GM23248 (cell line): Measurements from ENCODE around the gene OTOGL. TPM values are rescaled to one million over a fixed set of nuclear protein-coding genes. Genes with fewer than 3 reads are reported as not detected.

Source experiments
- DNase-seq: peaks from one replicate; pipeline ENCODE4 v3.0.0-alpha.2; 2015
- H2AFZ ChIP-seq: fragments of 200-600 bp; sonication (generic); 2 replicates; pipeline ENCODE4 v1.6.1; 2016; ENCODE audit warnings: antibody characterized with exemption
- H3F3A ChIP-seq: fragments of 200-600 bp; sonication (generic); 2 replicates; pipeline ENCODE4 v1.6.1; 2016; ENCODE audit warnings: mild to moderate bottlenecking, antibody characterized with exemption, mixed run types; ENCODE audit not compliant: insufficient read depth
- H3K27ac ChIP-seq: fragments of 200-600 bp; sonication (generic); 2 replicates; pipeline ENCODE4 v1.5.1; 2016; ENCODE audit warnings: mild to moderate bottlenecking
- H3K27me3 ChIP-seq: fragments of 200-600 bp; sonication (generic); replicated peaks from 2 replicates; pipeline ENCODE4 v1.6.1; 2016; ENCODE audit warnings: mild to moderate bottlenecking; ENCODE audit not compliant: insufficient read depth
- H3K36me3 ChIP-seq: fragments of 200-600 bp; sonication (generic); 2 replicates; pipeline ENCODE4 v1.6.1; 2016; ENCODE audit warnings: low read depth, mild to moderate bottlenecking
- H3K4me1 ChIP-seq: fragments of 200-600 bp; sonication (generic); 2 replicates; pipeline ENCODE4 v1.6.1; 2016; ENCODE audit warnings: mild to moderate bottlenecking; ENCODE audit not compliant: insufficient read depth
- H3K4me2 ChIP-seq: fragments of 200-600 bp; sonication (generic); one replicate; pipeline ENCODE4 v1.6.1; 2016; ENCODE audit warnings: mild to moderate bottlenecking; ENCODE audit not compliant: unreplicated experiment
- H3K4me3 ChIP-seq: fragments of 200-600 bp; sonication (generic); 2 replicates; pipeline ENCODE4 v1.5.1; 2016; ENCODE audit warnings: mild to moderate bottlenecking
- H3K79me2 ChIP-seq: fragments of 200-600 bp; sonication (generic); 2 replicates; pipeline ENCODE4 v1.6.1; 2016; ENCODE audit warnings: mild to moderate bottlenecking; ENCODE audit not compliant: insufficient read depth
- H3K9ac ChIP-seq: fragments of 200-600 bp; sonication (generic); 2 replicates; pipeline ENCODE4 v1.6.1; 2016; ENCODE audit warnings: mild to moderate bottlenecking
- H3K9me2 ChIP-seq: fragments of 200-600 bp; sonication (generic); 2 replicates; pipeline ENCODE4 v1.6.1; 2016; ENCODE audit warnings: mixed run types, mild to moderate bottlenecking, moderate library complexity; ENCODE audit not compliant: insufficient read depth
- H3K9me3 ChIP-seq: fragments of 200-600 bp; sonication (generic); one replicate; pipeline ENCODE4 v1.6.1; 2017; ENCODE audit warnings: low read depth
- H4K20me1 ChIP-seq: fragments of 200-600 bp; sonication (generic); 2 replicates; pipeline ENCODE4 v1.6.0; 2016; ENCODE audit not compliant: insufficient read depth
- EZH2 ChIP-seq: fragments of 200-600 bp; sonication (generic); IDR thresholded peaks from 2 replicates; pipeline ENCODE4 v1.6.1; 2018; ENCODE audit warnings: antibody characterized with exemption, mild to moderate bottlenecking; ENCODE audit not compliant: insufficient read depth, poor library complexity, severe bottlenecking
- EZH2phosphoT487 ChIP-seq: fragments of 200-600 bp; sonication (generic); IDR thresholded peaks from 2 replicates; pipeline ENCODE4 v1.6.1; 2018; ENCODE audit warnings: antibody characterized with exemption, moderate library complexity, mild to moderate bottlenecking, low read depth; ENCODE audit not compliant: insufficient read depth
- WGBS, 2 experiments: methylation state at CpG; one replicate each; pipeline ENCODE4 v1.1.6; 2015 to 2017; ENCODE audit warnings: low lambda C conversion rate in 2 of 2, low coverage in 1 of 2; ENCODE audit errors: missing lambda C conversion rate in 2 of 2; 5-methylcytosine and 5-hydroxymethylcytosine counted together
- in situ Hi-C: fragments of 300-500 bp; cut with MboI; formaldehyde crosslinking; loops from 2 replicates; pipeline ENCODE4 v1.15.0; 2020
- polyA plus RNA-seq: library from polyadenylated mRNA; unstranded; fragments of >200 nt; fragmentation: Nextera tagmentation; extraction: Ambion mirVana; gene quantifications from 2 replicates; pipeline ENCODE4 v1.2.1, GENCODE V29; 2016
- total RNA-seq: library from RNA; depleted of rRNA; stranded (reverse); fragments of >200 nt; shearing (Covaris generic); gene quantifications from 2 replicates; pipeline ENCODE4 v1.2.3, GENCODE V29; 2014

Gene OTOGL
- total and polyA plus RNA-seq, 2 experiments from 2014 or later, result under 0.01 to 0.09 TPM

GRCh38 chr12:80377140-80377794 lies 277.9 kb downstream of the OTOGL start:
- Histone ChIP-seq H3K4me3 (no peak overlapping the region), H3K9ac (no peak overlapping the region), H3K27ac (no peak overlapping the region), H2AFZ (no peak overlapping the region), H3K4me1 (no peaks in the 10 kb centered on the region), H3K27me3 (no peaks in the 10 kb centered on the region), H3K79me2 (no peaks in the 10 kb centered on the region), H3K9me3 (no peaks in the 10 kb centered on the region), H3K4me2 (no peak overlapping the region), H3F3A (no peaks in the 10 kb centered on the region), H3K36me3 (no peaks in the 10 kb centered on the region), H4K20me1 (no peaks in the 10 kb centered on the region), H3K9me2 (no peaks in the 10 kb centered on the region; the same call in 1 of the 2 replicates)
- no peak for TF ChIP-seq EZH2phosphoT487
- TF ChIP-seq EZH2, result no peak
- in situ Hi-C loops, result no loop called here
- WGBS, 2 experiments, result 74 to 80% methylated on average over 4 of the region's 4 CpGs
- no peak for DNase-seq

DNA sequence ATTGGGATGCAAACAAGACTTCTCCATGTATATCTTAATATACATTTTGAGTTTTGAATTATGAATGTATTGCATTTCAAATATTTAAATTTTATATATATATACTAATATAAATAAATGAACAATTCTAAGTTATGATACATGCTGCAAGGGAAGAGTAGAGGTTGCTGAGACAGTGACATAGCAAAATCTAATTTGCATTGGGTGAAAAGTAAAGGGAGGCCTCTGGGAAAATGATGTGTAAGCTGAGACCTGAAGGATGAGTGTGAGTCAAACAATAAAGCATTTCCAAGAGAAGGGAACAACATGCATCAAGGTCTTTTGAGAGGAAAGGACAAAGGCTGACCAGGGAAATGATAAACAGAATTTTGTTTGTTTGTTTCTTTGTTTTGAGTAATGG lies 281.8 kb downstream of the OTOGL start:
- Histone ChIP-seq H3K4me3 (no peak overlapping the region), H4K20me1 (no peaks in the 10 kb centered on the region), H3K9ac (no peak overlapping the region), H3K27me3 (no peaks in the 10 kb centered on the region), H3F3A (no peaks in the 10 kb centered on the region), H2AFZ (no peak overlapping the region), H3K4me1 (no peaks in the 10 kb centered on the region), H3K9me3 (no peaks in the 10 kb centered on the region), H3K36me3 (no peaks in the 10 kb centered on the region), H3K9me2 (no peaks in the 10 kb centered on the region; the same call in 1 of the 2 replicates), H3K4me2 (no peak overlapping the region), H3K79me2 (no peaks in the 10 kb centered on the region), H3K27ac (no peak overlapping the region)
- DNase-seq, result no peak
- no peak for TF ChIP-seq EZH2
- no peak for TF ChIP-seq EZH2phosphoT487
- in situ Hi-C loops, result no loop called here

DNA sequence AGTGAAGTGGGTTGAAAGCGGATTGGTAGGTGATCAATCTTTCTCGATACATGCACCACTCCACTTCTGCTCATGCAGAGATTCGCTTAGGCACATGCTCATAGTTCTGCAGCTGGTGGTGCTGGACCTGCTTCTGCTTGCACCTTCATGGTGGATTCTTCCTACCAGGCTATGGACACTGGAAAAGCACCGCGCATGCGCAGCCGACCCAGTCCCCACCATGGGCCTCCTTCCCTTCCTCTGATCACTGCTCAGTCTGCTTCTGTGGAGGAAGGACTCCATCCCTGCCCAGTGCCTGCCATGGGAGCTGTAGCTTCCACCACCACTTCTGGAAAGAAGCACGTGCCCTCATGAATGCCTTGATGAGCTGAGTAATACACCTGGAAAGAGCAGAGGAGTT lies 282.9 kb downstream of the OTOGL start:
- no peaks in the 10 kb centered on the region for H3K4me1 ChIP-seq
- no peaks in the 10 kb centered on the region for H3K79me2 ChIP-seq
- H2AFZ ChIP-seq, result no peak overlapping the region
- H3K9me3 ChIP-seq, result no peaks in the 10 kb centered on the region
- no peaks in the 10 kb centered on the region for H3F3A ChIP-seq
- no peaks in the 10 kb centered on the region; the same call in 1 of the 2 replicates for H3K9me2 ChIP-seq
- H3K4me2 ChIP-seq, result no peak overlapping the region
- no peaks in the 10 kb centered on the region for H3K36me3 ChIP-seq
- no peak overlapping the region for H3K9ac ChIP-seq
- H3K4me3 ChIP-seq, result no peak overlapping the region
- WGBS, 2 experiments, result 85 to 90% methylated on average over 8 of the region's 8 CpGs
- in situ Hi-C loops, result no loop called here
- no peak for DNase-seq
- no peaks in the 10 kb centered on the region for H4K20me1 ChIP-seq
- no peaks in the 10 kb centered on the region for H3K27me3 ChIP-seq
- no peak for TF ChIP-seq EZH2phosphoT487
- no peak for TF ChIP-seq EZH2
- no peak overlapping the region for H3K27ac ChIP-seq

- Histone ChIP-seq H3K9me3 (no peaks in the 10 kb centered on the region), H4K20me1 (no peaks in the 10 kb centered on the region), H3K4me2 (peak overlapping the region; percentile 16), H2AFZ (peak overlapping the region; percentile 42), H3K79me2 (no peaks in the 10 kb centered on the region), H3K27me3 (no peaks in the 10 kb centered on the region), H3K4me3 (no peak overlapping the region), H3K9me2 (no peaks in the 10 kb centered on the region), H3K9ac (no peak overlapping the region), H3K27ac (no peak overlapping the region), H3K4me1 (no peaks in the 10 kb centered on the region), H3F3A (no peaks in the 10 kb centered on the region), H3K36me3 (no peaks in the 10 kb centered on the region)
- no peak for TF ChIP-seq EZH2phosphoT487
- TF ChIP-seq EZH2, result no peak
- in situ Hi-C loops, result loop anchor here (25.0 kb wide), 1 partner anchor 537 kb away; the partner anchor contains the start of gene LIN7A
- WGBS, 2 experiments, result 43 to 50% methylated on average over 19 to 20 of the region's 20 CpGs
- DNase-seq, result no peak
Observed at GRCh38 chr12:80400571-80400991, 301.2 kb downstream of the OTOGL start.
